T-helper 2 cell treated with Interferon-gamma antibody and Interleukin-4, amounts not matched to agents 5 μg/mL and 100 μg/mL, for 36 hours (primary cell): ENCODE data around the gene TGFBI.

Experiments
- DNase-seq: peaks from one replicate; pipeline ENCODE4 v3.0.0; 2021; ENCODE audit warnings: low spot score
- H3K27ac Mint-ChIP-seq: one replicate; pipeline ENCODE4 v1.8.0; 2021; ENCODE audit warnings: mild to moderate bottlenecking, mixed read lengths
- H3K27me3 Mint-ChIP-seq: one replicate; pipeline ENCODE4 v1.8.0; 2021; ENCODE audit warnings: low read depth, mixed read lengths
- H3K36me3 Mint-ChIP-seq: one replicate; pipeline ENCODE4 v1.8.0; 2021; ENCODE audit warnings: low read depth, mixed read lengths
- H3K4me1 Mint-ChIP-seq: one replicate; pipeline ENCODE4 v1.8.0; 2021; ENCODE audit warnings: low read depth, mixed read lengths
- H3K4me3 Mint-ChIP-seq: one replicate; pipeline ENCODE4 v1.8.0; 2022; ENCODE audit warnings: mild to moderate bottlenecking, moderate library complexity, mixed read lengths
- H3K9me3 Mint-ChIP-seq: one replicate; pipeline ENCODE4 v1.8.0; 2021; ENCODE audit warnings: mixed read lengths

The TGFBI gene

DNA sequence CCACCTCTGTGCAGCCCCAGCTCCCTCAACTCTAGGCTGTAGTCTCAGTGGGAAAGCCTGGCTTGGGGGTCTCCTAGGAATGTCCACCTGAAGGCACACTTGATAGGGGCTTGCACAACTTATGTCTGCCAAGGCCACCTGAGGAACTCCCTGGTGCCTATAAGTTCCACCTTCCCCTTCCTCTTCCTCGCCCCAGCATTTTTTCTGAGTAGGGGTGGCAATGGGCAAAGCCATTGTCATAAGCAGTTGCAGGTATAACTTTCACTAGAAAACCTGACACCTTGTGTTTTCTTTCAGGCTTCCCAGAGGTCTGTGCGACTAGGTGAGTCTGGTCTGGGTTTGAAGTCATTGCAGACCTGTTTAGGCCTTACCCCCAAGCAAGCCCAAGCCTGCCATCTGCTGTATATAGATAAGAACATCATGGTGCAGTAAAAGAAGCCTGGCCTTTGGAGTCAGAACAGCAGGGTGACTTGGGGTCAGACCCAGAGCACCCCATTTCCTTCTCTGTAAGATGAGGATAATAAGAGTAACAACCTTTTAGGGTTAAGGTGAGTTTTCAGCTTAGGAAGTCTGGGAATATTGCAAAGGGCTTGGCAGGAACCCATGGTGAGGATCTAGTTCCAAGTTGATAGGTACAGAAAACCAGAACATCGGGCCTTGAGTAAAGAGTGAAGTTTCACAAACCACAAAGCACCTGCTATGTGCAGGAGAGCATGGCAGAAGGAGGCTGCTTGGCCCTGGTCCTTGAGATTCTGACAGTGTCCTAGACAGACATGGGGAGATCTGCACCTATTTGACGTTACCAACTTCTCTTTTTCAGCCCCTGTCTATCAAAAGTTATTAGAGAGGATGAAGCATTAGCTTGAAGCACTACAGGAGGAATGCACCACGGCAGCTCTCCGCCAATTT is 33.8 kb downstream of the TGFBI start:
- Mint-ChIP-seq H3K36me3 (no peaks in the 10 kb centered on the region), H3K9me3 (no peaks in the 10 kb centered on the region), H3K27me3 (peaks cover 10% of the 10 kb centered on the region), H3K27ac (no peak overlapping the region), H3K4me3 (no peak overlapping the region), H3K4me1 (no peaks in the 10 kb centered on the region)
- DNase-seq: no peak

DNA sequence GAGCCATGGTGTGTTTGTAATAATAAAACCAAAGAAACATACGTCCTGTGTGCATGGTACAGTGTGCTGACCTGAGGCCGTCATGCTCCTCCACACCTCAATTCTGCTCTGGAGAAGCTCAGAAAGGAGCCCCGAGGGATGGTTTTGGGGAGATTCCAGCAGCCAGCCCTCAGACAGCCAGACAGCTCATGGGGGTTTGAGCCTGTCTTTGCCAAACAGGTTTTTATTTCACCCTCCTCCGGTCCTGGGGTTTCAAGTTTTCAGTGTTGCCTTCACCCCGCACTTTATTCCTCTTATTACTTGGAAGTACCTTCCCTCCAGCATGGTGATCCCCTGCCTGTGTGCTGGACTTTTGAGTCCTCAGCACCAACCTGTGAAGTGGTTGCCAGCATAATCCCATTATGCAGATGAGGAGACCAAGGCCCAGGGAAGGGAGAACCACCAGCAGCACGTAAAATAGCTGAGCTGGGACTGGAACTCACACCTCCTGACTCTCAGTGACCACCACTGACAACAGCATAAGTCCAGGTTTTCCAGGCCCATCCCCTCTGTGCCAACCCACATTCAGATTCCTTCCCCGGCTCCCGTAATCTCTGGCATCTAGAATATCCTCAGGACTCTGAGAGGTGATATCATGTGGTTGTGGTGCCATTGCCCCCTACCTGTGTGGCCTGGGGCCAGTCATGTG is 35.1 kb downstream of the TGFBI start:
- no peak overlapping the region for H3K27ac Mint-ChIP-seq
- H3K27me3 Mint-ChIP-seq: peaks cover 18% of the 10 kb centered on the region
- no peaks in the 10 kb centered on the region for H3K4me1 Mint-ChIP-seq

DNA sequence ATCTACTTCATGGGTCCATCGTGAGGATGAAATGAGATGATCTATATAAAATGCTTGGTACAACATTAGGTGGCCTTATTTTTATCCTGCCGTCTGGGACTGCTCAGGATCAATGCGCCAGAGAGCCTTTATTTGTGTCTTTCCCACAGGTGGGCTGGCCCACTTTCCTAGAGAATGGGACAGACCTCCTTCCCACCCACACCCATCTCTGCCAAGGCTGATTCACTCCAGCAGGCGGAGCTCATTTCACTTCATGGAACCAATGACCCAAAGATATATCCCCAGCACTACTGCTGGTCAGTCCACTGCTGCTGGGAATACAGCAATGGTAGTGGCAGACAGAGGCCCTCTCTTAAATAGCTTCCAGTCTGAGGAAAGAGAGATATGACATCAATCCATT is 35.7 kb downstream of the TGFBI start:
- no peak overlapping the region for H3K4me3 Mint-ChIP-seq
- H3K9me3 Mint-ChIP-seq: no peaks in the 10 kb centered on the region
- H3K27ac Mint-ChIP-seq: no peak overlapping the region
- H3K36me3 Mint-ChIP-seq: no peaks in the 10 kb centered on the region
- DNase-seq: no peak
- H3K27me3 Mint-ChIP-seq: peaks cover 22% of the 10 kb centered on the region
- H3K4me1 Mint-ChIP-seq: no peaks in the 10 kb centered on the region

More for the DNA sequence above, 35.1 kb downstream of the TGFBI start:
- no peaks in the 10 kb centered on the region for H3K9me3 Mint-ChIP-seq
- no peaks in the 10 kb centered on the region for H3K36me3 Mint-ChIP-seq
- no peak for DNase-seq
- H3K4me3 Mint-ChIP-seq: no peak overlapping the region

DNA sequence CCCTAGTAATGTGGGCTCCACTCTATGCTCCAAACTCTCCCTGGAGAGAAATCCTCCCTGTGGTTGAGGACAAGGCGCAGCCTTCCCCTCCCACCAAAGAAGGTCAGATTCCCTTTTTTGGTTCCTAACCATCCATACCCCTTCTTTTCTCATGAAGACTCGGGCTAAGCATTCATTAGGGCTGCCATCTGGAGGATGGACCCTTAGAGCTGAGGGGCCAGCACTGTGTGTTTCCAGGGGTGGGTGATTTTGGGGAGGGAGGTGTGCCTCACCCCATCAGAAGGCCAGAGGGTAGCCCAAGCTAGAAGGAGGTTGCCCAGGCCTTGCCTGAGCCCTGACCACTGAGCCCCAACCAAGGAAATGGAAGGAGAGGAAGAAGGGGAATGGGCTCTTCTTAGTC is 36.8 kb downstream of the TGFBI start:
- no peaks in the 10 kb centered on the region for H3K36me3 Mint-ChIP-seq
- H3K4me1 Mint-ChIP-seq: no peaks in the 10 kb centered on the region
- no peak for DNase-seq
- H3K4me3 Mint-ChIP-seq: no peak overlapping the region
- no peaks in the 10 kb centered on the region for H3K9me3 Mint-ChIP-seq
- no peak overlapping the region for H3K27ac Mint-ChIP-seq
- peaks cover 27% of the 10 kb centered on the region for H3K27me3 Mint-ChIP-seq

DNA sequence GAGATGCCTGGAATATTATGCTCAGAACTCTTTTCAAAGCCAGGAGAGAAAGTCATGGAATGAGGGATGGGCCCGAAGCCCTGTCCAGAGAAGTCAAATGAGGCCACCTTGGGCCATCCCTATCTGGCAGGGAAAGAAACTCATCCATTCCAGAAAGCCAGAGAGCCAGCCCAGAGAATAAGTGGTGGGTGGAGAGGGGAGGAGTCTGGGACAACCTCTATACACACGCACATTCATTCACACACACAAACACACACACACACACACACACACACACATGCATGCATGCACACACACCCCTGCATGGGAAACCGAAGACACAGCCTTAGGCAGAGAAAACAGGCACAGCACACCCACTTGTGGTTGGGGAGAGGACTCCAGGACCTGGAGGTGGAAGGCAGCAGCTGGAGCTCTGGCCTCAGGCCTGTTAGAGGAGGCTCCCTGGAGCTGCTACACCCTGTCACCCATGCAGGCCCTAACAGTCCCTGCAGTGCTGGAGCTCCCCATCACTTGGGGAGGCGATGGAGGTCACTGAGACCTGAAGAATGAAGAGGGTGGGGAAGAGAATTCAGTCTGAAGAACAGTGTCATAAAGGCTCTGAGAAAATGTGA is 38.0 kb downstream of the TGFBI start:
- DNase-seq: no peak
- Mint-ChIP-seq H3K4me1 (no peaks in the 10 kb centered on the region), H3K27ac (no peak overlapping the region), H3K4me3 (no peak overlapping the region), H3K9me3 (no peaks in the 10 kb centered on the region), H3K36me3 (no peaks in the 10 kb centered on the region), H3K27me3 (peaks cover 27% of the 10 kb centered on the region)

DNA sequence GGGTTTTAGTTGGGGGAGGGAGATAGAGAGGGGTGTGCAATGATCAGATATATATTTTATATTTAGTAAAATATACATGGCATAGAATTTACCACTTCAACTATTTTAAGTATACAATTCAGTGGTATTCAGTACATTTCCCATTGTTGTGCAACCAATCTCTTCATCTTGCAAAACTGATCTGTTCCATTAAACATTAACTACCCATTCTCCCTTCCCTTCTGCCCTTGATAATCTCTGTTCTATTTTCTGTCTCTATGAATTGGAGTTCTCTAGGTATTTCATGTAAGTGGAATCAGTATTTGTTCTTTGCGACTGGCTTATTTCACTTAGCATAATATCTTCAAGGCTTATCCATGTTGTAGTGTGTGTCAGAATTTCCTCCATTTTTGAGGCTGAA is 38.6 kb downstream of the TGFBI start:
- Mint-ChIP-seq H3K27me3 (peaks cover 29% of the 10 kb centered on the region), H3K4me1 (no peaks in the 10 kb centered on the region), H3K36me3 (no peaks in the 10 kb centered on the region), H3K4me3 (no peak overlapping the region), H3K9me3 (no peaks in the 10 kb centered on the region), H3K27ac (no peak overlapping the region)
- no peak for DNase-seq

DNA sequence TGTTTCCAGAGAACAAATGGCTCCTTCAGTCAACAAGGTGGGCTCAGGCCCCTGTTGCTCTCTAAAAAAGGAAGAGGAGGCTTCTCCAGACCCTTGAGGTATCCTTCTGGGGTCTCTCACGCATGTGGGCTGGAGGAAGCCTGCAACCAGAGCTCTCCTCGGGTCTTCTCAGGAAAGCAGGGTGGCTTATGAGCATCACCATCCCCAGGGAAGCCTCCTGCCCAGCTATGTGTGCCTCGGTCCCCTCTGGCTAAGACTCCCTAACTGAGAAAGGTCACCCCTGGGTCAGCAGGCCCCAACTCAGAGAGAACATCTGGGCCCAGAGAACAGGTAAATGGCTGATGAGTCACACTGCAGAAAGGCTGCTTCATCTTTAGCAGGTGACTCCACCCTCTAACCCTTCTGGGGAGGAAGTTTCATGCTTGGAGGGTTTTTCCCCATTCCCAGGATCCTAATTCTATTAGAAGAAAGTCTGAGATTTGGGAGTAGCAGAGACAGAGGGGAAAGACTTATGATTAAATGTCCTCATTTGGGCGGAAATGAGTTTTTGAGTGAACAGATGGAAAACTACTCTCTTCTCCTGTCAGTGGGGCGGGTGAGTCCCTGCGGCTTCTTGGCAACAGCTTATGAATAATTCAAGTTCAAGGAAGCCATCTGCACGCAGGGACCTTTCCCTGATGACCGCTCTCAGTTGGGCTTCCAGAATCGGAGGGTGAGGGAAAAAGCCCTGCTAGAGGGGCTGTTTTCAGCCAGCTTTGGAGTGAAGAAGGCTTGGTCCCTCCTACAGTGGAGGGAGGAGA is 41.9 kb downstream of the TGFBI start:
- Mint-ChIP-seq H3K36me3 (no peaks in the 10 kb centered on the region), H3K4me3 (no peak overlapping the region), H3K9me3 (no peaks in the 10 kb centered on the region), H3K4me1 (no peaks in the 10 kb centered on the region), H3K27me3 (peaks cover 32% of the 10 kb centered on the region), H3K27ac (no peak overlapping the region)
- DNase-seq: no peak

DNA sequence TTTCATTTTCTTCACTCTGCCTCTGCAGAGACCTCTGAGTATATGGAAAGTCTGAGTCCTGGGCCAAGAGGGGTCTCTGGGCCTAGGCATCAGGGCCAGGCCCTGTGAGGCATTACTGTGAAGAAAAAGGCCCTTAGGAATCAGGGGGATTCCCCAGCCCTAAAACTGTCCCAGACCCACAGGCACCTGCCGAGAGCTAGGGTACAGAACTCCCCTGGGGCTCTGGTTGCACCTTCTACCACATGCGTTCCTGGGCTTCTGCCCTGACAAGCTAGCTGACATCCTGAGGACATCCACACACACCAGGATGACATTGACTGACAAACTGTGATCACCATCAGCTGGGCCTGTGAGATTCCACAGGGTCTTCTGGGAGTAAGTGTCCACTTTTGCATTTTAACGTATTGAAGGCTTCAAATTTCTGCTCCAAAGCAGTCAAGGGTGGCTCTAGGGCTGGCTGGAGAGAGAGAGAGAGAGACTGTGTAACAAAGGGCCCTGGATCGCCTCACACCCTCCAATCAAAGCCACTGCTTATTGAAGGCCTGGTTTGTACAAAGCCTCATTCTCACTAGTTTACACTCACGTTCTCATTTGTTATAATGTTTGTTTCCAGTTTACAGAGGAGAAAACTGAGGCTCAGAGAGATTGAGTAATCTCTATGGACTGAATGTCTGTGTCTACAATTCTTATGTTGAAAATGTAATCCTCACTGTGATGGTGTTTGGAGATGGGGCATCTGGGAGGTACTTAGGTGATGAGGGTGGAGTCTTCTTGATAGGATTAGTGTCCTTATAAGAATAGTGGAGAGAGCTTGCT is 45.1 kb downstream of the TGFBI start:
- H3K27me3 Mint-ChIP-seq: peaks cover 47% of the 10 kb centered on the region
- H3K9me3 Mint-ChIP-seq: no peaks in the 10 kb centered on the region
- no peak for DNase-seq
- no peak overlapping the region for H3K27ac Mint-ChIP-seq
- H3K4me1 Mint-ChIP-seq: no peaks in the 10 kb centered on the region
- H3K36me3 Mint-ChIP-seq: no peaks in the 10 kb centered on the region
- no peak overlapping the region for H3K4me3 Mint-ChIP-seq

DNA sequence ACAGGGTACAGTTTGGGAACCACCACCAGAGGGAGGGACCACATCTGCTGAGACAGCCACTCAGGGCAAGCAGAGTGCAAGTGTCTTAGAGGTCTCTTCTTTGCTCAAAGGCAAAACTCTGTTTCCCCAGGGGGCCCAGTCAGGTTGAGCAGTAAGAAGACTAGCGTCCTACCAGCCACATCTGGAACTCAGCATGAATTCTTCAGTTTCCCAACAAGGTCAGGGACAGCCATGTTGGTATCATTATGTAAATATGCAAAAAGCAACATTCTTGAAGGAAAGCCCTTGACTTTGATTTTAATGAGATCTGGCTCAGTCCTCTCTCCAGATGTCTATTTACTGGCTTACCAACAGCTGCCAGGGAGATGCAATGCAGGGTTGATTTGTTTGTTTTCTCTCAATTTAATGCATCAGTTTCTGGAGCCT is 46.7 kb downstream of the TGFBI start:
- H3K4me1 Mint-ChIP-seq: peaks cover 11% of the 10 kb centered on the region
- no peak for DNase-seq
- no peak overlapping the region for H3K4me3 Mint-ChIP-seq
- no peaks in the 10 kb centered on the region for H3K36me3 Mint-ChIP-seq
- peaks cover 53% of the 10 kb centered on the region for H3K27me3 Mint-ChIP-seq
- H3K27ac Mint-ChIP-seq: no peak overlapping the region
- H3K9me3 Mint-ChIP-seq: no peaks in the 10 kb centered on the region

DNA sequence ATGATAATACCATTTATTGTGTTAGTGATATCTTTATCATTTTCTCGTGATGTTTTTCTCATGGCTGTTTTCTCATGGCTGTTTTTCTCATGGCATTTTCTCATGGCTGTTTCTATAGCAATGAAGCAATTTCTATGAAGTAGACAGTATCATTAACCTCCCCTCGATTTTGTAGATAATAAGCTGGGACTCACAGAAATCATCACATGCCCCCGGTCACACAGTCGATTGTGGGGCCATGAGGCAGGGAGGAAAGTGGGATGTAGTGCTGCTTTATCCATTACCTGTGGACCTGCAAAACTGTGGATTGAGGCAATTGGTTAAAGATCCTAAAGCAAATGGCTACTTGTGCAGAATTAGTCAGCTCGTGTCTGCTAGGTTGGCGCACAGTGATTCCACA is 47.3 kb downstream of the TGFBI start:
- peaks cover 58% of the 10 kb centered on the region for H3K27me3 Mint-ChIP-seq
- H3K4me1 Mint-ChIP-seq: peaks cover 15% of the 10 kb centered on the region
- no peak overlapping the region for H3K4me3 Mint-ChIP-seq
- H3K27ac Mint-ChIP-seq: no peak overlapping the region
- H3K9me3 Mint-ChIP-seq: no peaks in the 10 kb centered on the region
- no peak for DNase-seq
- no peaks in the 10 kb centered on the region for H3K36me3 Mint-ChIP-seq

DNA sequence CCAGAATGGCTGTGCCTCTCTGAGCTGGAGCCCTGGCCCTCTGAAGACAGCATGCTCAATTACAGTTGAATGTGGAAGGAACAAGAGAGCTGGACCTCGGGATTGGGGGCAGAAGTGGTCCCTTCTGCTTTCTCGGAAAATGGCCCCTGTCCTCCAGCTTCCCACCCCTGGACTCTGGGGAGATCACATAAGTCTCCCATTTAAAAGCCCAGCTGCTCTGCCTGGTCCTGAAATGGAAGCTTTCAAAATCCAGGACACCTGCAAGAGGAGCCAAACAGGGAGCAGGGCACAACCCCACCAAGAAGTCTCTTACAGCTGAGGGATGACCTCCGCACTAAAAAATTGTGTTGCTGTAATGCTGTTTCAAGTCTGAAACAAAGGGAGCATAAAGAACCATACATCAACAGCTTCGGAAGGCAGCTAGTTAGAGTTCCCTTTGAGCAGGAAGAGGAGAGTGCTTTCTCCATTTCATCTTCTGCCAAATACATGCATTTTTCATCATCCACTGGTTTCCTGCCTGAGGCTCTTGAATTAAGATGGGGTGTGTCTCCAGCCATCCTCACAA is 48.2 kb downstream of the TGFBI start:
- H3K27ac Mint-ChIP-seq: no peak overlapping the region
- peaks cover 15% of the 10 kb centered on the region for H3K4me1 Mint-ChIP-seq
- H3K27me3 Mint-ChIP-seq: peaks cover 63% of the 10 kb centered on the region
- no peak overlapping the region for H3K4me3 Mint-ChIP-seq
- H3K9me3 Mint-ChIP-seq: no peaks in the 10 kb centered on the region
- H3K36me3 Mint-ChIP-seq: no peaks in the 10 kb centered on the region
- no peak for DNase-seq

DNA sequence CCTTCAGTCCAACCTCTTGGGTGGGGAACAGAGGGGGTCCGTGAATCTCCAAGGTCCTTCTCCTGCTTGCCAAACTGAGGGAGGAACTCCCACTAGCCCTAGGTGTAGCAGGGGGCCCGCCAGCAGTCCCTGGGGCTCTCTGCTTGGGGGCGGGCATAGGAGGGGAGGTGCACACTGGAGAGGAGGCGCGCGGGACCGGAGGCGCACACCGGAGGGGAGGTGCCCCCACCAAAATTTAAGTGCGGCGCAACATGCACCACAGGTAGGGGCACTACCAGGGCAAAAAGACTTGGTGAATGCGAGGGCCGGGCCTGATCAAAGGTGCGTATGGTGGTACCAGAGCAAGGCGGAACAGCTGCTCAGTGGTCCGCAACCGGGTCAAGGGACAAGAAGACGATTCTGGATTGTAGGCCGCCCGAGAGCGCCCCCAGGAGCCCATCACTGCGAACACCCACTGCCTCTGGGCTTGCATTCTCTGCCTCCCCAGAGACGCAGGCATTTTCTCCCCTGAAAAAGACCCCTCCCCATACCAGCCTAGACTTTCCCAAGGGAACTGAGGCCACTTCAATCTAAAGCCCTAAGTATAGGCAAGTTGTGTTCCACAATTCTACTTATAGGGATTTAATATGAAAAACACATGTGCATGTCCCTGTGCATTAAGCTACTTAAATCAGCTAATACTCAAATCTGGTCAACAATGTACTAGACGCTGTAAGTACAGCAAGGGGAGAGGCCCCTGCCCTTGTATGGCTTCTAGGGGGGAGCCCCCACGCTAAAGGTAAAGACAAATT is 50.6 kb downstream of the TGFBI start:
- Mint-ChIP-seq H3K27ac (no peak overlapping the region), H3K9me3 (no peaks in the 10 kb centered on the region), H3K4me3 (peak overlapping the region; percentile 80), H3K4me1 (peaks cover 15% of the 10 kb centered on the region), H3K36me3 (no peaks in the 10 kb centered on the region), H3K27me3 (peaks cover 59% of the 10 kb centered on the region)
- DNase-seq: no peak
